Breast epithelium (tissue), 4 donors: ENCODE results near the gene TFB2M. TPM values are rescaled to one million over a fixed set of nuclear protein-coding genes. Genes with fewer than 3 reads are reported as not detected.

Source experiments
- DNase-seq, 2 donors: peaks; one replicate each; pipeline ENCODE4 v3.0.0-alpha.2; 2019; ENCODE audit warnings: low spot score in 2 of 2
- H3K27ac ChIP-seq, 2 donors: fragments of 200-600 bp; sonication (generic) in 1 of 2; one replicate each; pipeline ENCODE4 v1.5.1; 2016 to 2019; ENCODE audit warnings: mild to moderate bottlenecking in 1 of 2
- H3K27me3 ChIP-seq, 2 donors: fragments of 200-600 bp; sonication (generic) in 1 of 2; one replicate each; pipeline versions ENCODE4 v1.5.1 to v1.6.0; 2017 to 2019; ENCODE audit warnings: control low read depth in 1 of 2, mild to moderate bottlenecking in 1 of 2
- H3K36me3 ChIP-seq: fragments of 200-600 bp; one replicate; pipeline ENCODE4 v1.5.1; 2019
- H3K4me1 ChIP-seq, 2 donors: fragments of 200-600 bp; sonication (generic); one replicate each; pipeline ENCODE4 v1.5.1; 2016 to 2019; ENCODE audit warnings: control low read depth in 1 of 2
- H3K4me3 ChIP-seq, 3 donors: fragments of 200-600 bp; sonication (generic); 1 replicate in 2 of 3; 2 replicates in 1 of 3; pipeline ENCODE4 v1.5.1; 2016 to 2019; ENCODE audit warnings: mild to moderate bottlenecking in 3 of 3, moderate library complexity in 2 of 3
- H3K9me3 ChIP-seq, 2 donors: fragments of 200-600 bp; sonication (generic) in 1 of 2; one replicate each; pipeline ENCODE4 v1.5.1; 2016 to 2019; ENCODE audit warnings: control low read depth in 1 of 2
- CTCF ChIP-seq, 3 donors: fragments of 450-650 bp; IDR thresholded peaks; one replicate each; pipeline ENCODE4 v1.5.1; 2016 to 2017; ENCODE audit warnings: antibody characterized with exemption in 3 of 3, mild to moderate bottlenecking in 3 of 3, moderate library complexity in 3 of 3
- POLR2A ChIP-seq: fragments of 450-650 bp; IDR thresholded peaks from one replicate; pipeline ENCODE4 v1.6.1; 2016; ENCODE audit warnings: antibody characterized with exemption, mild to moderate bottlenecking, moderate library complexity
- POLR2AphosphoS5 ChIP-seq, 3 donors: sonication (generic); formaldehyde crosslinking; IDR thresholded peaks; one replicate each; pipeline ENCODE4 v1.6.1; 2017; ENCODE audit warnings: antibody characterized with exemption in 3 of 3
- intact Hi-C: fragments of 100-400 bp; cut with DNase I; formaldehyde crosslinking; loops from one replicate; pipeline ENCODE4 v1.15.1; 2023; ENCODE audit warnings: low total_unique reads
- total RNA-seq, 3 donors: library from RNA; depleted of rRNA; stranded (reverse); fragments of >200 nt; gene quantifications; one replicate each; pipeline ENCODE4 v1.1.0, GENCODE V29; 2016

Gene TFB2M
- total RNA-seq, 3 donors from 2014 or later = 9.0 to 15.5 (median 13.4) TPM

GRCh38 chr1:246532519-246532918, 33.5 kb downstream of the TFB2M start:
- TF ChIP-seq CTCF (IDR thresholded peaks at IDR 0.05) (no peak), POLR2AphosphoS5 (IDR thresholded peaks at IDR 0.05) (no peak), POLR2A (no peak)
- H3K9me3 ChIP-seq = peaks cover 9 to 10% of the 10 kb centered on the region in 2 donors

DNA sequence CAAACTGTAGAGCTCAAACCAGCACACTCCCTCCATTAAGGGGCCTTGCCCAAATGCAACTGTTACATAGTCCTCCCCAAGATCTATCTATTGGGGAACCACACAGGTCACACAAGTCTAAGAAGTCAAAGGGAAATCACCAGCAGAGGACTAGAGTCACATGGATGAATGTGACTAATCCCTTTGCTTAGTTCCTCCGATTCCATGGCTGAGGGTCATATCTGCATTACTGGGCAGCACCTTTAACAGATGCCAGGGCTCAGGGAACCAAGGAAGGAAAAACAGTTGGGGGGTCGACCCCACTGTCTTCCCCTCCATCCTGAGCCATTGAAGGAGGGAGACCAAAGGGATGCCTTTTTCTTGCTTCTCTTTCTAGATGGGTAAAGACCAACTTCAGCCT, 35.6 kb downstream of the TFB2M start:
- Histone ChIP-seq H3K4me3 (no peak overlapping the region), H3K36me3 (no peaks in the 10 kb centered on the region), H3K27ac (no peak overlapping the region), H3K4me1 (no peaks in the 10 kb centered on the region), H3K27me3 (no peaks in the 10 kb centered on the region), H3K9me3 (peaks cover 9 to 10% of the 10 kb centered on the region in 2 donors)
- TF ChIP-seq POLR2A = no peak
- TF ChIP-seq POLR2AphosphoS5 (IDR thresholded peaks at IDR 0.05) = no peak
- no peak for TF ChIP-seq CTCF (IDR thresholded peaks at IDR 0.05)
- no peak for DNase-seq
- intact Hi-C loops = no loop called here

More at GRCh38 chr1:246532519-246532918, 33.5 kb downstream of the TFB2M start:
- intact Hi-C loops = no loop called here
- H3K27ac ChIP-seq = no peak overlapping the region
- no peaks in the 10 kb centered on the region for H3K27me3 ChIP-seq
- no peaks in the 10 kb centered on the region for H3K36me3 ChIP-seq
- no peak for DNase-seq
- no peaks in the 10 kb centered on the region for H3K4me1 ChIP-seq
- no peak overlapping the region for H3K4me3 ChIP-seq

- Histone ChIP-seq H3K27ac (no peak overlapping the region), H3K27me3 (no peaks in the 10 kb centered on the region), H3K4me1 (no peaks in the 10 kb centered on the region), H3K9me3 (peaks cover 9 to 10% of the 10 kb centered on the region in 2 donors), H3K4me3 (no peak overlapping the region), H3K36me3 (no peaks in the 10 kb centered on the region)
- TF ChIP-seq CTCF (IDR thresholded peaks at IDR 0.05) (no peak), POLR2AphosphoS5 (IDR thresholded peaks at IDR 0.05) (no peak), POLR2A (no peak)
- intact Hi-C loops = no loop called here
- DNase-seq = no peak
Measured at GRCh38 chr1:246528933-246529731, 36.9 kb downstream of the TFB2M start.

- no peaks in the 10 kb centered on the region for H3K27me3 ChIP-seq
- H3K9me3 ChIP-seq = peaks cover 9 to 10% of the 10 kb centered on the region in 2 donors
- no peaks in the 10 kb centered on the region for H3K36me3 ChIP-seq
- intact Hi-C loops = no loop called here
- no peaks in the 10 kb centered on the region for H3K4me1 ChIP-seq
- no peak for DNase-seq
- H3K27ac ChIP-seq = no peak overlapping the region
- TF ChIP-seq CTCF (IDR thresholded peaks at IDR 0.05) (no peak), POLR2A (no peak), POLR2AphosphoS5 (IDR thresholded peaks at IDR 0.05) (no peak)
- no peak overlapping the region for H3K4me3 ChIP-seq
Measured at GRCh38 chr1:246527402-246528088, 38.5 kb downstream of the TFB2M start.

DNA sequence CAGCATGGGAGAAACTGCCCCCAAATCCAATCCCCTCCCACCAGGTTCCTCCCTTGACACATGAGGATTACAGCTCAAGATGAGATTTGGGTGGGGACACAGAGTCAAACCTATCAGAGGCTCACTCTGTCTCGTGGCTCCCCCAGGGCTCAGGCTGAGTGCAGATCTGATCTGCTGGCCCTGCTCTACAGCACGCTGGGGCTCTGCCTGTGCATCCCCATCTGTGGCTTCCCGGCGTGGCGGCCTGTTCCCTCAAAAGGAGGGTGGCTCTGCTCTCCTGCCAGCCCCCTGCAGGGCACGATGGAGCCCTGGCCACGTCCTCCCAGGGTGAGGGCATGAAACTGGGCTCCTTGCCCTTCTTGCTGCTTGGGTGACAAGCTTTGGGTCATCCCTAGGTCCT, 39.1 kb downstream of the TFB2M start:
- no peak overlapping the region for H3K4me3 ChIP-seq
- no peaks in the 10 kb centered on the region for H3K4me1 ChIP-seq
- intact Hi-C loops = no loop called here
- H3K36me3 ChIP-seq = no peaks in the 10 kb centered on the region
- no peak for DNase-seq
- no peak overlapping the region for H3K27ac ChIP-seq
- H3K27me3 ChIP-seq = no peaks in the 10 kb centered on the region
- no peak for TF ChIP-seq POLR2AphosphoS5 (IDR thresholded peaks at IDR 0.05)
- no peak for TF ChIP-seq POLR2A
- no peak for TF ChIP-seq CTCF (IDR thresholded peaks at IDR 0.05)
- peaks cover 9 to 10% of the 10 kb centered on the region in 2 donors for H3K9me3 ChIP-seq
